AG04449 (cell line): ENCODE results near the gene MRPL48.

Experiments used
- CTCF ChIA-PET: fragments of 350-600 bp; formaldehyde crosslinking; extraction: SDS; loops from one replicate; lab custom pipeline; 2021; ENCODE audit warnings: antibody characterized with exemption; lab: Yijun Ruan, JAX
- POLR2A ChIA-PET: fragments of 400-600, 350-600 bp; formaldehyde crosslinking; extraction: SDS; loops from one replicate; lab custom pipeline; 2020; ENCODE audit warnings: antibody characterized with exemption, inconsistent platforms; lab: Yijun Ruan, JAX
- DNase-seq: peaks from one replicate; pipeline ENCODE4 v3.0.0-alpha.2; 2010; ENCODE audit warnings: low read depth, low spot score
- H3K4me3 ChIP-seq: 2 replicates; pipeline ENCODE4 v1.5.1; 2011; ENCODE audit warnings: low read depth, mild to moderate bottlenecking, control low read depth, low read length
- TF ChIP-seq, protein P1 (sequence below): IDR thresholded peaks from one replicate; pipeline ENCODE4 v1.5.1; 2011; ENCODE audit warnings: mild to moderate bottlenecking, moderate library complexity, low read length, control low read depth, inconsistent platforms; ENCODE audit not compliant: insufficient read depth; ENCODE audit errors: missing control alignments

The MRPL48 gene

GRCh38 chr11:73838443-73839122, 50.9 kb downstream of the MRPL48 start:
- no peak overlapping the region for H3K4me3 ChIP-seq
- ChIA-PET CTCF (no interaction called here), POLR2A (interaction anchor here (1.1 kb wide), 1 partner anchor 28 kb away, joined by 4 read pairs; no protein-coding TSS in a partner anchor)
- DNase-seq, result no peak
- TF ChIP-seq, protein P1, sequence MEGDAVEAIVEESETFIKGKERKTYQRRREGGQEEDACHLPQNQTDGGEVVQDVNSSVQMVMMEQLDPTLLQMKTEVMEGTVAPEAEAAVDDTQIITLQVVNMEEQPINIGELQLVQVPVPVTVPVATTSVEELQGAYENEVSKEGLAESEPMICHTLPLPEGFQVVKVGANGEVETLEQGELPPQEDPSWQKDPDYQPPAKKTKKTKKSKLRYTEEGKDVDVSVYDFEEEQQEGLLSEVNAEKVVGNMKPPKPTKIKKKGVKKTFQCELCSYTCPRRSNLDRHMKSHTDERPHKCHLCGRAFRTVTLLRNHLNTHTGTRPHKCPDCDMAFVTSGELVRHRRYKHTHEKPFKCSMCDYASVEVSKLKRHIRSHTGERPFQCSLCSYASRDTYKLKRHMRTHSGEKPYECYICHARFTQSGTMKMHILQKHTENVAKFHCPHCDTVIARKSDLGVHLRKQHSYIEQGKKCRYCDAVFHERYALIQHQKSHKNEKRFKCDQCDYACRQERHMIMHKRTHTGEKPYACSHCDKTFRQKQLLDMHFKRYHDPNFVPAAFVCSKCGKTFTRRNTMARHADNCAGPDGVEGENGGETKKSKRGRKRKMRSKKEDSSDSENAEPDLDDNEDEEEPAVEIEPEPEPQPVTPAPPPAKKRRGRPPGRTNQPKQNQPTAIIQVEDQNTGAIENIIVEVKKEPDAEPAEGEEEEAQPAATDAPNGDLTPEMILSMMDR, result no peak

- CTCF ChIA-PET, result no interaction called here
- TF ChIP-seq, protein P1, result no peak
- POLR2A ChIA-PET, result no interaction called here
- no peak for DNase-seq
- H3K4me3 ChIP-seq, result no peak overlapping the region
These were observed 51.4 kb downstream of the MRPL48 start for GRCh38 chr11:73839123-73839457.

DNA sequence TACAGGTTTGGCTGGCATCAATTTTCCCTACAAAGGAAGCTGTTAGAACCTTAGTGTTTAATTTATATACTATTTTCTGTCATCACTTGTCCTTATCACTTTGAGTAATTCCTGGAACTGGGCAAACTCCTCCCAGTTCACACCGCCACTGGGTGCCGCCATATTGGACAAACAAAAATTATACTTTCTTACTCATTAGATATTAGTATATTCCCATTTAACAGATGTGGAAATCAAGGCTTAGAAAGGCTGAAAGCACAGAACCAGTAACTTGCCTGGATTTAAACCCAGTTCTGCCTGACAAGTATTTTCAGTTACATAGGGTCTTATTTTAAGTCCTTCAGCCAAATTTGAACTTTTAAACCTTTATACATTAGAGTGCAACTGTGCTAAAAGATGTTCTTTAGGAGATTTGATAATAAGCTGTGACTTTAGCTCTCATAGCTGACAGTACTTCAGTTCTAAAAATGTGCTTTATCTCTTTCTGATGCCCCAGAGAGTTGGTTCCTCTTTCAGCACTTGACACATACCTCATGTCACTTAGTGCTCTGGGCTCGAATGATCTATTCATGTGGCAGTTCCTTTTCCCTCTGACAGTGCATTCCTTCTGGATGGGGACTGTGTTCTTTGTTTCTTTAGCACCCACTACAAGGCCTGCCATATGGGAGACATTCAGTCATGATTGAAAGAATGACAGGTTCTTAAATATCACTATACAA, 63.5 kb downstream of the MRPL48 start:
- DNase-seq, result no peak
- ChIA-PET CTCF (no interaction called here), POLR2A (no interaction called here)
- H3K4me3 ChIP-seq, result no peak overlapping the region
- TF ChIP-seq, protein P1, result no peak

DNA sequence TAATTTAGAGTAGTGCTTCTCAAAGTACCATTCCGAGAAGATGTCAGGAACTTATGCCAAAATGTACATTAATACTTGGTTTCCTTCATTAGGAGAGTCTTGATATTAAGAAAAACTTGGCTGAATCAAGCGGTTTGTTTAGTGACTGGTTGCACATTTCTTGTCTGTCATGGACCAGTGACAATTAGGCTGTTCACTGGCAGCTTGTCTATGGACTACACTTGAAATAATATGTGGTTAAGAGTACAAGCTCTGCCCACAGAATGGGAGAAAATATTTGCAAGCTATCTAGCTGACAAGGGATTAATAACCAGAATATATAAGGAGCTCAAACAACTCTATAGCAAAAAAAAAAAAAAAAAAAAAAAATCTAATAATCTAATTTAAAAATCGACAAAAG, 64.4 kb downstream of the MRPL48 start:
- TF ChIP-seq, protein P1, result no peak
- ChIA-PET CTCF (interaction anchor here (0.7 kb wide), 1 partner anchor 9 kb away, joined by 4 read pairs; no protein-coding TSS in a partner anchor), POLR2A (no interaction called here)
- no peak overlapping the region for H3K4me3 ChIP-seq
- DNase-seq, result no peak

DNA sequence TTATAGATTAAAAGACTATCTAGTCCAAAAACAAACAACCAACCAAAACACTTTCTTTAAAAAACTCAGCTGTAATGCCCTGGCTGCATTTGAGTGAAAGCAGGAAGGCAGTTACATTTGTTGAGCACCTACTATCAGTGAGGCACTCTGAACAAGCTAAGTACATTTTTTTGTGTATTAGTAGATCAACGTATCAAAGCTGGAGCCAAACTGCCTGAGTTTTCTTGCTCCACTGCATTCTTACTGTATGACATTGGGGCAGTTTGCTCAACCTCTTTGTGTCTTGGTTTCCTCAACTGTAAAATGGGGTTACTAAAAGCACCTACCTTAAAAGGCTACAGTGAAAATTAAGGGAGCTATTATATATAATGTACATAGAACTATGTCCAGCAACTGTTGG, 67.0 kb downstream of the MRPL48 start:
- DNase-seq, result no peak
- ChIA-PET CTCF (interaction anchor here (0.9 to 1.2 kb wide), 2 partner anchors 12 to 14 kb away, joined by 3 read pairs; no protein-coding TSS in a partner anchor), POLR2A (no interaction called here)
- TF ChIP-seq, protein P1, result no peak
- H3K4me3 ChIP-seq, result no peak overlapping the region

DNA sequence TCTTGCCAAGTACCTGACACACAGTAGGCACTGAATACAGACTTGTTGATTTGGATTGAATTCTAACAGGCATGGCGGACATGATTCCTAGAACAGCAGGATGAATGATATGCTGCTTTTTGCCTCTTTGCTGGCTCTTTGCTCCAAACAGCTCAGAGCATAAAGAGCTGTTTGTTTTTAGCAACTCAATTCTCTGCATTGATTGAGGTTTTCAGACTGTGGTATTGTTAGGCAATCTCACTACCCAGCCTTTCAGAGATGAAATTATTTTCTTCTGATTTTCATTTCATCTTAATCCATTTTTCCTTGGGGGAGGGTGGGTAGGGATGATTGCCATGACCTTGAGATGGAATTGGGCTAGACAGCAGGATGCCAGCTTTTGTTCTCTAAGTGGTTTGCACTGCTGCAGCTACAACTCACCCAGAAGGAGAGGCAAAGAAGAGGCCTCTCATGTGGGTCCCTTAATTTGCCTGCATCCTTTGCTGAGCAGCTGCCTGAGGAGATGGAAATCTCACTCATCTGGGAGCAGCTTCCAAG, 68.4 kb downstream of the MRPL48 start:
- no peak for DNase-seq
- POLR2A ChIA-PET, result no interaction called here
- CTCF ChIA-PET, result no interaction called here
- H3K4me3 ChIP-seq, result no peak overlapping the region
- TF ChIP-seq, protein P1, result no peak
